B cell (primary cell): ENCODE results near the gene CALR3. TPM values are rescaled to one million over a fixed set of nuclear protein-coding genes. Genes with fewer than 3 reads are reported as not detected.
A peak's percentile ranks its signal among the peaks of the same experiment; 100 is the strongest.

ENCODE experiments used
- ATAC-seq: fragments of 200-7000 bp; cut with Tn5 transposase; one replicate; pipeline ENCODE4 v1.10.0; 2021; ENCODE audit warnings: low read depth, mild to moderate bottlenecking, moderate number of reproducible peaks, moderate library complexity
- CTCF ChIA-PET: fragments of 350-600 bp; sonication (Branson Sonifier 250); formaldehyde crosslinking; loops from one replicate; lab custom pipeline; 2021; ENCODE audit warnings: antibody characterized with exemption, inconsistent platforms; lab: Charles Lee
- POLR2A ChIA-PET: fragments of 350-600 bp; sonication (Branson Sonifier 250); formaldehyde crosslinking; loops from one replicate; lab custom pipeline; 2021; ENCODE audit warnings: antibody characterized with exemption; lab: Charles Lee
- DNase-seq: peaks from one replicate; pipeline ENCODE4 v3.0.0; 2013
- H2AFZ ChIP-seq: 2 replicates; pipeline ENCODE4 v1.6.1; 2012; ENCODE audit warnings: mild to moderate bottlenecking, low read depth, low read length; ENCODE audit not compliant: insufficient read depth, poor library complexity, severe bottlenecking
- H3K27ac ChIP-seq, 2 donors: 1 replicate in 1 of 2; 2 replicates in 1 of 2; pipeline ENCODE4 v1.5.1; 2012 to 2013; ENCODE audit warnings: low read length in 2 of 2, mild to moderate bottlenecking in 2 of 2, moderate library complexity in 1 of 2
- H3K27me3 ChIP-seq, 4 experiments: fragments of 200-600 bp in 1 of 4; sonication (generic) in 1 of 4; replicated peaks in 1 of 4; 1 replicate in 2 of 4; 2 replicates in 2 of 4; pipeline versions ENCODE4 v1.6.1 to v1.7.0; 2013 to 2016; ENCODE audit warnings: low read length in 3 of 4, mild to moderate bottlenecking in 2 of 4, mixed read lengths in 1 of 4, moderate library complexity in 1 of 4; ENCODE audit not compliant: insufficient read depth in 4 of 4, control insufficient read depth in 3 of 4; ENCODE audit errors: control extremely low read depth in 1 of 4
- H3K36me3 ChIP-seq, 2 experiments: replicated peaks in 1 of 2; 1 replicate in 1 of 2; 2 replicates in 1 of 2; pipeline versions ENCODE4 v1.6.1 to v1.7.1; 2013; ENCODE audit warnings: low read length in 1 of 2; ENCODE audit not compliant: insufficient read depth in 2 of 2, control insufficient read depth in 1 of 2; ENCODE audit errors: control extremely low read depth in 1 of 2, extremely low read depth in 1 of 2
- H3K4me1 ChIP-seq, 2 donors: fragments of 200-600 bp in 1 of 2; sonication (generic) in 1 of 2; 1 replicate in 1 of 2; 2 replicates in 1 of 2; pipeline versions ENCODE4 v1.5.1 to v1.6.1; 2013 to 2017; ENCODE audit warnings: low read length in 2 of 2; ENCODE audit not compliant: control insufficient read depth in 2 of 2, insufficient read depth in 2 of 2
- H3K4me2 ChIP-seq: replicated peaks from 2 replicates; pipeline ENCODE3; 2012; ENCODE audit warnings: mild to moderate bottlenecking, low read depth, low read length; ENCODE audit not compliant: poor library complexity, severe bottlenecking
- H3K4me3 ChIP-seq, 5 experiments: fragments of 200-600 bp in 1 of 5; sonication (generic) in 1 of 5; 1 replicate in 3 of 5; 2 replicates in 2 of 5; pipeline versions ENCODE4 v1.5.1 to v1.7.0; 2011 to 2016; ENCODE audit warnings: low read length in 4 of 5, mild to moderate bottlenecking in 4 of 5, low read depth in 2 of 5, control low read depth in 1 of 5, moderate library complexity in 1 of 5; ENCODE audit not compliant: insufficient read depth in 1 of 5; ENCODE audit errors: control extremely low read depth in 1 of 5, extremely low read depth in 1 of 5
- H3K79me2 ChIP-seq: fragments of 200-600 bp; sonication (generic); one replicate; pipeline ENCODE4 v1.6.0; 2016; ENCODE audit warnings: low read length; ENCODE audit not compliant: control insufficient read depth, insufficient read depth
- H3K9ac ChIP-seq: fragments of 200-600 bp; sonication (generic); 2 replicates; pipeline ENCODE4 v1.6.1; 2017; ENCODE audit warnings: mild to moderate bottlenecking, low read length, moderate library complexity
- H3K9me3 ChIP-seq, 3 donors: one replicate each; pipeline versions ENCODE4 v1.6.1 to v1.7.1; 2013; ENCODE audit warnings: low read length in 2 of 3; ENCODE audit not compliant: control insufficient read depth in 2 of 3, insufficient read depth in 1 of 3; ENCODE audit errors: control extremely low read depth in 1 of 3
- H4K20me1 ChIP-seq: 2 replicates; pipeline ENCODE4 v1.6.0; 2012; ENCODE audit warnings: mild to moderate bottlenecking, low read length; ENCODE audit not compliant: insufficient read depth, control insufficient read depth, poor library complexity, severe bottlenecking
- H3K27ac Mint-ChIP-seq: one replicate; pipeline ENCODE4 v1.8.0; 2021; ENCODE audit warnings: mixed read lengths
- H3K27me3 Mint-ChIP-seq: one replicate; pipeline ENCODE4 v1.8.0; 2021; ENCODE audit warnings: mixed read lengths
- H3K4me1 Mint-ChIP-seq: one replicate; pipeline ENCODE4 v1.8.0; 2021; ENCODE audit warnings: mixed read lengths
- H3K4me3 Mint-ChIP-seq: one replicate; pipeline ENCODE4 v1.8.0; 2021; ENCODE audit warnings: mixed read lengths
- H3K9me3 Mint-ChIP-seq: one replicate; pipeline ENCODE4 v1.8.0; 2022; ENCODE audit warnings: mixed read lengths; ENCODE audit not compliant: insufficient read depth
- EZH2 ChIP-seq: IDR thresholded peaks from 2 replicates; pipeline ENCODE4 v1.6.1; 2012; ENCODE audit warnings: borderline replicate concordance, low read depth, mild to moderate bottlenecking, moderate library complexity, low read length; ENCODE audit not compliant: insufficient read depth, poor library complexity, severe bottlenecking
- WGBS: methylation state at CpG from one replicate; pipeline ENCODE4 v1.1.5; 2013; ENCODE audit warnings: missing lambda C conversion rate; ENCODE audit not compliant: insufficient coverage; 5-methylcytosine and 5-hydroxymethylcytosine counted together
- intact Hi-C: fragments of 100-400 bp; cut with micrococcal nuclease; formaldehyde crosslinking; loops from one replicate; pipeline ENCODE4 v1.10.0; 2022
- polyA plus RNA-seq: library from polyadenylated mRNA; depleted of rRNA; stranded (reverse); fragments of >200 nt; gene quantifications from 2 replicates; pipeline ENCODE4 v1.2.3, GENCODE V29; 2012
- total RNA-seq, 2 donors: library from RNA; stranded (reverse); fragments of 120-200 nt in 1 of 2; gene quantifications; 1 replicate in 1 of 2; 2 replicates in 1 of 2; pipeline versions ENCODE4 v1.2.3 to v1.2.4, GENCODE V29; 2013 to 2022
- TF ChIP-seq, protein P1 (sequence below): fragments of 200-600 bp; IDR thresholded peaks from one replicate; pipeline ENCODE4 v1.8.0; 2022; ENCODE audit warnings: antibody characterized with exemption, mild to moderate bottlenecking

Gene CALR3
- total and polyA plus RNA-seq, 2 donors (not counting 1 experiment from before 2014, with no cell fraction given) = 0.44 TPM; not detected in 1

DNA sequence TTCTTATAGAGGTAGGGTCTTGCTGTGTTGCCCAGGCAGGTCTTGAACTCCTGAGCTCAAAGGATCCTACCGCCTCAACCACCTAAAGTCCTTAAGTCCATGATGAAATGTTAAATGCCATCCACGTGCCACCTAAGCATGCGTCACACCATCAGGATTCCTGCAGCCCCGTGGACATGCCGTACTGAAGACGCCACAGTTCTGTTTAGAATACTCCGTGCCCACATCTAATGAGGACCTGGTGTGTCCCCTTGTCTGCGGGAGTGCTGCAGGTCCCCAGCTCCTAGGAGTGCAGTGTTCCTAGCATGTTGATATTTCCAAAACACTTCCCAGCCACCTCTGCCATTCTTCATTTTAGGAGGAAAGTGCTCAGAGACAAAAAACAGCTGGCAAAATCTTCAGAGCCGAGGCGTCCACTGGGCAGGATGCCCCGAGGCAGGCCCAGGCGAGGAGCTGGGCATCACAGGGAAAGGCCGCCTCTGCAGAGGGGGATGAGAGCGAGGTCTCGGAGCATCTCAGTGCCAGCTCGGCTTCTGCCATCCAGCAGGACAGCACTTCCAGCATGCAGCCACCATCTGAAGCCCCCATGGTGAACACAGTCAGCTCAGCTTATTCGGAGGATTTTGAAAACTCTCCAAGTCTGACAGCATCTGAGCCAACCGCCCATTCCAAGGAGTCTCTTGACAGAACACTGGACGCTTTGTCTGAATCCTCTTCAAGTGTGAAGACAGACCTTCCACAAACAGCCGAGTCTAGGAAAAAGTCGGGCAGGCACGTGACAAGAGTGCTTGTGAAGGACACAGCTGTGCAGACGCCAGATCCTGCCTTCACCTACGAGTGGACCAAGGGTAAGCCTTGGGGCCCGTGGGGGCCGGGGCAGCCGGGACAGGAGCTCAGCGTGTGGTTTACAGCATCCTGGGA lies 13.4 kb upstream of the CALR3 start:
- Mint-ChIP-seq H3K27me3 (no peaks in the 10 kb centered on the region), H3K27ac (no peak overlapping the region), H3K9me3 (no peaks in the 10 kb centered on the region), H3K4me1 (no peaks in the 10 kb centered on the region), H3K4me3 (no peak overlapping the region)
- Histone ChIP-seq H3K36me3 (peaks cover 0 to 12% of the 10 kb centered on the region in 2 experiments), H3K9ac (no peak overlapping the region), H2AFZ (no peak overlapping the region), H3K4me1 (no peaks in the 10 kb centered on the region), H3K27me3 (no peaks in the 10 kb centered on the region), H3K4me2 (no peak overlapping the region), H4K20me1 (no peaks in the 10 kb centered on the region), H3K9me3 (no peaks in the 10 kb centered on the region), H3K4me3 (no peak overlapping the region), H3K79me2 (no peaks in the 10 kb centered on the region), H3K27ac (no peak overlapping the region)
- 98% methylated on average over 28 of the region's 28 CpGs for WGBS
- CTCF ChIA-PET = interaction anchor here (0.6 to 1.0 kb wide), 2 partner anchors 93 to 110 kb away, joined by 3 read pairs; no protein-coding TSS in a partner anchor
- DNase-seq = peak; percentile 10
- TF ChIP-seq, protein P1, sequence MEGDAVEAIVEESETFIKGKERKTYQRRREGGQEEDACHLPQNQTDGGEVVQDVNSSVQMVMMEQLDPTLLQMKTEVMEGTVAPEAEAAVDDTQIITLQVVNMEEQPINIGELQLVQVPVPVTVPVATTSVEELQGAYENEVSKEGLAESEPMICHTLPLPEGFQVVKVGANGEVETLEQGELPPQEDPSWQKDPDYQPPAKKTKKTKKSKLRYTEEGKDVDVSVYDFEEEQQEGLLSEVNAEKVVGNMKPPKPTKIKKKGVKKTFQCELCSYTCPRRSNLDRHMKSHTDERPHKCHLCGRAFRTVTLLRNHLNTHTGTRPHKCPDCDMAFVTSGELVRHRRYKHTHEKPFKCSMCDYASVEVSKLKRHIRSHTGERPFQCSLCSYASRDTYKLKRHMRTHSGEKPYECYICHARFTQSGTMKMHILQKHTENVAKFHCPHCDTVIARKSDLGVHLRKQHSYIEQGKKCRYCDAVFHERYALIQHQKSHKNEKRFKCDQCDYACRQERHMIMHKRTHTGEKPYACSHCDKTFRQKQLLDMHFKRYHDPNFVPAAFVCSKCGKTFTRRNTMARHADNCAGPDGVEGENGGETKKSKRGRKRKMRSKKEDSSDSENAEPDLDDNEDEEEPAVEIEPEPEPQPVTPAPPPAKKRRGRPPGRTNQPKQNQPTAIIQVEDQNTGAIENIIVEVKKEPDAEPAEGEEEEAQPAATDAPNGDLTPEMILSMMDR = no peak
- no peak for TF ChIP-seq EZH2
- intact Hi-C loops = no loop called here
- POLR2A ChIA-PET = interaction anchor here (0.6 kb wide), 1 partner anchor 156 kb away, joined by 4 read pairs; no protein-coding TSS in a partner anchor
- no peak for ATAC-seq

DNA sequence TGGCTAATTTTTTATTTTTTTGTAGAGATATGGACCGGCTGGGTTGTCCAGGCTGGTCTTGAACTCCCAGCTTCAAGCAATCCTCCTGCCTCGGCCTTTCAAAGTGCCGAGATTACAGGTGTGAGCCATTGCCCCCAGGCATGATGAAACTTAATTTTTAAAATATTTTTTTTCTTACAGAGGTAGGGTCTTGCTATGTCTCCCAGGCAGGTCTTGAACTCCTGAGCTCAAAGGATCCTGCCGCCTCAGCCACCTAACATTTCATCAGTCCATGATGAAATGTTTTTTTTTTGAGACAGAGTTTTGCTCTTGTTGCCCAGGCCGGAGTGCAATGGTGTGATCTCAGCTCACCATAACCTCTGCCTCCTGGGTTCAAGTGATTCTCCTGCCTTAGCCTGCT lies 12.6 kb upstream of the CALR3 start:
- TF ChIP-seq, protein P1 = no peak
- no peak for TF ChIP-seq EZH2
- CTCF ChIA-PET = interaction anchor here (0.6 to 1.0 kb wide), 2 partner anchors 93 to 124 kb away, joined by 3 read pairs; no protein-coding TSS in a partner anchor
- H3K27ac Mint-ChIP-seq = no peak overlapping the region
- H3K27ac ChIP-seq = no peak overlapping the region
- no peaks in the 10 kb centered on the region for H3K9me3 Mint-ChIP-seq
- no CpG with 5 or more reads among the region's 5 CpGs for WGBS
- ATAC-seq (no peak), DNase-seq (no peak)
- no peaks in the 10 kb centered on the region for H3K27me3 ChIP-seq
- intact Hi-C loops = no loop called here
- H3K79me2 ChIP-seq = no peaks in the 10 kb centered on the region
- no peaks in the 10 kb centered on the region for H3K4me1 Mint-ChIP-seq
- POLR2A ChIA-PET = interaction anchor here (0.6 kb wide), 1 partner anchor 157 kb away, joined by 4 read pairs; no protein-coding TSS in a partner anchor
- H3K4me2 ChIP-seq = no peak overlapping the region
- no peak overlapping the region for H3K4me3 ChIP-seq
- peaks cover 0 to 12% of the 10 kb centered on the region in 2 experiments for H3K36me3 ChIP-seq
- H2AFZ ChIP-seq = no peak overlapping the region
- H3K4me3 Mint-ChIP-seq = no peak overlapping the region
- H3K4me1 ChIP-seq = no peaks in the 10 kb centered on the region
- H4K20me1 ChIP-seq = no peaks in the 10 kb centered on the region
- no peaks in the 10 kb centered on the region for H3K9me3 ChIP-seq
- H3K27me3 Mint-ChIP-seq = no peaks in the 10 kb centered on the region
- H3K9ac ChIP-seq = no peak overlapping the region
